HG03196 (cell line): Measurements from ENCODE around the gene PIP4K2B.

Experiments used
- ATAC-seq: cut with Tn5 transposase; IDR thresholded peaks from one replicate; pipeline ENCODE4 v1.9.1; 2021; ENCODE audit not compliant: unreplicated experiment

The PIP4K2B gene

GRCh38 chr17:38746004-38746848 is 53.1 kb downstream of the PIP4K2B start:
- no peak for ATAC-seq

GRCh38 chr17:38745545-38745944 is 53.8 kb downstream of the PIP4K2B start:
- ATAC-seq = no peak

- no peak for ATAC-seq
These were observed 55.7 kb downstream of the PIP4K2B start for GRCh38 chr17:38743556-38744171.

GRCh38 chr17:38742411-38743308 is 56.7 kb downstream of the PIP4K2B start:
- no peak for ATAC-seq

- no peak for ATAC-seq
These were observed 57.4 kb downstream of the PIP4K2B start for GRCh38 chr17:38741921-38742410.

GRCh38 chr17:38741461-38741860 is 57.9 kb downstream of the PIP4K2B start:
- ATAC-seq = no peak

- no peak for ATAC-seq
These were observed 58.5 kb downstream of the PIP4K2B start for GRCh38 chr17:38740806-38741205.

GRCh38 chr17:38740044-38740443 is 59.3 kb downstream of the PIP4K2B start:
- ATAC-seq = no peak

- no peak for ATAC-seq
These were observed 60.1 kb downstream of the PIP4K2B start for GRCh38 chr17:38739305-38739704.

- ATAC-seq = no peak
These were observed 60.7 kb downstream of the PIP4K2B start for GRCh38 chr17:38738686-38739085.

- ATAC-seq = no peak
These were observed 61.2 kb downstream of the PIP4K2B start for GRCh38 chr17:38738007-38738662.

GRCh38 chr17:38735161-38735997 is 64.0 kb downstream of the PIP4K2B start:
- ATAC-seq = no peak

- ATAC-seq = no peak
These were observed 65.1 kb downstream of the PIP4K2B start for GRCh38 chr17:38733982-38734973.

- no peak for ATAC-seq
These were observed 65.9 kb downstream of the PIP4K2B start for GRCh38 chr17:38733282-38733981.

GRCh38 chr17:38732376-38733281 is 66.7 kb downstream of the PIP4K2B start:
- ATAC-seq = no peak

- ATAC-seq = no peak
These were observed 67.6 kb downstream of the PIP4K2B start for GRCh38 chr17:38731526-38732294.
